Hypothalamus (tissue), 51 donors: ENCODE results near the gene NAP1L1.

Source experiments
- DNase-seq, 51 donors: peaks; one replicate each; lab custom pipeline; 2025; lab: John Stamatoyannopoulos, UW

NAP1L1 gene

DNA sequence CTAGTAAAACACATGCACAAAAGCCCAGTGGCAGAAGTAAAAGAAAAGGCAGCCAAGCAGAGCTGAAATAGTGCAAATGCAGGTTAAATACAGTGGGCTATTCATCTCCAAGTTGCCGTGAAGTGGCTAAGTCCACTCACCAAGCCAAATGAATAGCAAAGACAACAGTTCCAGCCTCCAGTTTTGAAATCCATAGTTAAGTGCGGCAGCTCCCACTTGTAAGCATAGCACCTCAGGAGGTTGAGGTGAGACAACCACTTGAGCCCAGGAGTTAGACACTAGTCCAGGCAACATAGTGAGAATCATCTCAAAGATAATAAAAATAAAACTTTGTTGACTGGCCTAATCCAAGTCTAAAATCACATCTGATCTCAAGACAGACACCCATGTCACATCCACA lies 43.1 kb downstream of the NAP1L1 start:
- DNase-seq: no peak

- no peak for DNase-seq
Measured at GRCh38 chr12:76040461-76040860, 44.0 kb downstream of the NAP1L1 start.

DNA sequence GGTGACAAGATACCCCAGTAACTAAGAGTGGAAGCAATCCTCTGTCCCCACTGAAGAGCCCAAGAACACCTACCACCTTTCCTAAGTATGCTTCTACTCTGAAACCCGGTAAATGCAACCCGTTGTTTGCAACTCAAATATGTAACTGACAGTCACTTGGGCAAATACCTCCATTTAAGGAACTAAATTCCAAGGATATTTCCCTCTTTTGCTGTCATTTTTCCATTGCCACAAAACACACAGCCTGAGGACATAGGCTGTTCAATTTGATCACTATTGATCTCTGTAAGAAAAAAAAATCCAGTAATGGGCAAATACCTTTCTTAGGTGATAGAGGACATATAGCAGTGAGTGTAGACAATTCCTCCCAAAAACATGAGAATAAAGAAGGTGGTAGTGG lies 46.3 kb downstream of the NAP1L1 start:
- DNase-seq: no peak

- peak in 7 of 51 donors; percentile 3 to 48 (median 12) for DNase-seq
Measured at GRCh38 chr12:76037130-76038103, 47.1 kb downstream of the NAP1L1 start.

DNA sequence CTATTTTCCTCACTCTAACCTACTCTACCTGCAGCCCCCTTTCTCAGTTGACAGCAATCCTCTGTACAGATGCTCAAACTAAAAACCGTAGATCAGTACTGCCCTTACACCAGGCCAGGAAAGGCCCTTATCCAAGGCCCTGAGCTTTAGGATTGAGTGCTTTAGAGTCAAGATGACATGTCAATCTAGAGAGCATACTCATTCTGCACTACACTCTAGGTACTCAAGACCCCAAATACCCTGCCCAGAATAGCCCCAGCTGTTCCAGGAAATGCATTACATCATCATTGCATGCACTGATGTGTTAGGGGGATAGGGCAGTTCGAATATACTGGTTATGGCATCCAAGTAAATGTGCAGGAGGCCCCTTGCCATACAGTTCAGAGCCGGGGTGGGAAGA lies 49.4 kb downstream of the NAP1L1 start:
- no peak for DNase-seq

- DNase-seq: no peak
Measured at GRCh38 chr12:76033081-76034011, 51.1 kb downstream of the NAP1L1 start.

GRCh38 chr12:76032043-76032981 lies 52.2 kb downstream of the NAP1L1 start:
- DNase-seq: peak in 27 of 51 donors; percentile 29 to 84 (median 61)

DNA sequence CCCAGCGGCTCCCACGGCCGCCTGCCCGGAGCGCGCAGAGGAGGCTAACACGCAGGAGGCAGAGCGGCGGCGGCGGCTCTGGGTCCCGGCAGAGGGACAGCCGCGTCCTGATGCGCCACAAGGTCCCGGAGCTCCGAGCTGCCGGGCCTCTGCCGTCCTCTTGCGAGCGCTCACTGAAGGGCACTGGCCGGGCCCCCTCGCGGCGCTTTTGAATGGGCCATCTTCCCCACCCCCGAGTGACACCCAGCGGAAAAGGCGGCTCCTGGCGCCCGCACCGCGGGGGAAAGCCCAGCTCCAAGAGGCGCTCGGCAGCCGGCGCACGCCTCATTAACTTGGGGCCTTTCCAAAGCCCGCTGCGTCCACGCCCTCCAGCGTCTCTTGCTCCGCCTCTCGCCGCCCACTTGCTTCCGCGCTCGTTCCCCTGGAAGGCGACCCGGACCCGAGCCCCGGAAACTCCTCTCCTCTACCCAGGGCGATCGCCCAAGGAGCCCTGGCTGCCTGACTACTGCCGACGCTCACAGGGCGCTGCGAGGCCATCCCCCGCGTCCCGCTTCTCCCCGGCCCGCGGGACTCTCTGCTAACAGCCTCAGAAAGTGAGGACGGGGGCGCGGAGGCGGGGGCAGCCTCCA lies 53.0 kb downstream of the NAP1L1 start, which contains the start of gene PHLDA1:
Gene PHLDA1, minus strand, starts transcription at position 363 of the 629 bp plus-strand sequence.
- DNase-seq: peak; percentile 42 to 97 (median 90)

- peak in 6 of 51 donors; percentile 47 to 85 (median 60) for DNase-seq
Measured at GRCh38 chr12:76031081-76031413, 53.4 kb downstream of the NAP1L1 start.

GRCh38 chr12:76030341-76031080 lies 54.0 kb downstream of the NAP1L1 start:
- DNase-seq: peak in 28 of 51 donors; percentile 21 to 79 (median 40)

DNA sequence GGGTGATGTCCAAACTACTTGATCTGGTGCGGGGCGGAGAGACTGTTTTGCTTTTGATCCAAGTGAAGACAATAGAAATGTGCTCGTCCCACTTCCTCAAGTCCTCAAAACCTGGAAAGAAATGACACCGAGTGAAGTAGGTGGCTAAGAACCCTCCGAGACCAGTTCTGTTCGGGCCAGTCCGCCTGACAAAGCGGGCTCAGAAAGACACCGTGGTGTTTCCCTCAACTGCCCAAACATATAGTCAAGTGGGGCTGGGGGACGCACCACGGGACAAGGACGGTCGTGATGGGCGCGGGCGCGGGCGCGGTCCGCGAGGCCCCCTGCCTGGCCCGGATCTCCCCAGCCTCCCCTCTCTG lies 54.5 kb downstream of the NAP1L1 start:
- DNase-seq: peak in 6 of 51 donors; percentile 4 to 48 (median 16)

GRCh38 chr12:76028571-76029277 lies 55.8 kb downstream of the NAP1L1 start:
- no peak for DNase-seq

DNA sequence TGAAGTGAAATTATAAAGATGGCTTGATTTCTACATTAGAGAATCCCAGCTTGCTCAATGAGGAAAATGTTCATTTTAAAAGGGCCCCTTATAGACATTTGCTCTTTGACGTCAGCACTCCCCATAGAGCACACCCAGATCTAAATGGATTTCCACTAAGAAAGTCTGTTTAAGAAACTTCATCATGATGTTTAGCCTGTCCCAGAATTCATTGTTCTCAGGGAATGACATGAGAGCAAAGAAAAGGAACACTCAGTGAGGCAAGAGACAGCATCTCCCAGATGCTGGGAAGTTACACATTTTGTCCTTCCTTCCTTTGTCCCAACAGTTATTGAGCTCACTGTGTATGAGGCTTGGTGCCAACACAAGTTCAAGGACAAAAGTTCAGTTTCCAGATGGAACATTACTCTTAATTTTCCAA lies 57.8 kb downstream of the NAP1L1 start:
- DNase-seq: no peak

DNA sequence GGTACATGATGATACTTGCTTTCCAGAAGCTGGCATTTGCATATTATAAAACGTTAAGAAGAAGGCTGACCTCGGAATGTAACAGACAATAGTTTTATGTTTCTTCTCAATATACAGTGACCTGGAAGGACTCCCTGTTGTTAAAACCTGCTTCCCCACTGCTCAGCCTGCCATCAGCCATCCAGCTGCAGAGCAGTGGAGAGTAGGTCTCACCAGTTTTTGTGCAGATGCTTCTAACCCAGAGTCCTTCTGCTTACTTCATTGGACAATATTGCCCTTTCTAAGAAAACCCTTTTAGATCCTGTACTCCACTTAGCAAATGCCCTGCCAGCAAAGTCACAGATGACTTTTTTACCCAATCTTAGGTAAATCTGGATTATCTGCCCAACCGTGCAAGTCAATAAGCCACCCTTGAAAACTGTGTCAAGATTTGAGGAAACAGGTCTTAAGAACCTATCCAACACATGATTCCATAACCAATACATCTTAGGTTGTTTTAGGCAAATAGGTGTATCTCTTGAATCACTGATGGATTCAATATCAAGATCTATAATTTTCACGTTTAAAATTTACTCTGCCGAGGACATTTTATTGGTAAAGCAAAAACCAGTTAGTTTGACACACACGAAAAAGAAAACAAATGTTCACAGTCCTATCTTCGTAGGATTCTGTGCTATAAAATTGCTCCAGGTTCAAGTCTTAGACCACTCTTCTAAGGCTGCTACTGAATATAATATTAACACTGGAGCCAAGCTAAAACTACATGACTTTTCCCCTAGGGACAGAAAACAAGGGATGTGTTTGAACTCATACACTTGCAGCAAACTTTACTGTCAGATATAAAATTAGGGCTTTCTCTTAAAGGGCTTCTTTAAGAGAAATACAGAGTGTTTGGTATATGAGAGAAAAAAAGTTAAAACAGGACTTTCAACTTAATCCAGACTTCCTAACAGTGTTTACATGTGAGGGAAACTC lies 58.6 kb downstream of the NAP1L1 start:
- no peak for DNase-seq

DNA sequence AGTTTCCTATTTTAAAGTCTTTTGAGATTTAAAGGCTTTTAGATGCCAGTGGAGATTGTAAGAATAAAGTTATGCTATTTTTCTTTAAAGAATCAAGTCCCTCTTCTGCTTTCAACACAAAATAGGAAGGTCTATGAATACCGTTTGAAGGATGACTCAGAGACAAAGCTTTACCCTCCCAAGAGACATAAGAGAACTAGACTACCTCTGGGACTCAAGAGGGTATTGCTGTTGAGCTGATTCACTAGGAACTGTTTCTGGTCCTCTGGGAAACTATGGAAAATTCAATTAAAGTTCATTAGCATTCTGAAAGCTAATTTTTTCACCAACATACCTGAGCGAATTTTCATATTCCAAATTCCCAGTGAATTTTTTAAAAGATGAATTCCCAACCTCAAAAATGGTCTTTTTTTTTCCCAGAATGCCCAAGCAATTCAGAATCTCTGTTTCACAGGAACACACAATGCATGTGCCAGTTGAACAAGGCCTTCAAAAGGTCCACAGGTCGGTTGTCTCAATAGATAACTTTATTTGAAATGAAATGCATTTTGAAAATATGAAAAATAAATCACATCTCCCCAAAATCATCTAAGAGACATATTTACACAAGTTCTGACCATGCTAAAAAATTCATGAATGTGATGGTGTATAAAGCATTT lies 59.4 kb downstream of the NAP1L1 start:
- DNase-seq: no peak

- no peak for DNase-seq
Measured at GRCh38 chr12:76024102-76024781, 60.2 kb downstream of the NAP1L1 start.
